Medulla oblongata (tissue), 1 donor: Measurements from ENCODE around the gene DGAT2.
A peak's percentile ranks its signal among the peaks of the same experiment; 100 is the strongest.
"Not testable (repeated sequence)": the region's sequence is repeated elsewhere in the genome, so short reads cannot be mapped to it uniquely, and the experiment has no call there.

ENCODE experiments used
- DNase-seq: peaks from one replicate; pipeline ENCODE4 v3.0.0-alpha.2; 2015; ENCODE audit errors: extremely low spot score

DGAT2 gene

DNA sequence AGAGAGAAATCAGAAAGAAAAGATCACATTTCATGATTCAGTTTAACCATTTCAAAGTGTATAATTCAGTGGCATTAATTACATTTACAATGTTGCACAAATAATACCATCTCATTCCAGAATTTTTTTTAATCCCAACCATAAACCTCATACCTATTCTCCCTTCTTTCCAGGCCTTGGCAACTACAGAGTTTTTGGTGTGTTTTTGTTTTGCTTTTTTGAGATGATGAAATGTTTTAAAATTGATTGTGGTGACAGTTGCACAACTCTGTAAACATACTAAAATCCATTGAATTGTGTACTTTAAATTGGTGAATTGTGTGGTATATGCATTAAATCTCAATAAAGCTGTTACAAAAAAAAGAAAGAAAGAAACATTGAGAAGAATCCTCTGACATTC is 13.6 kb upstream of the DGAT2 start:
- DNase-seq: not testable (repeated sequence)

DNA sequence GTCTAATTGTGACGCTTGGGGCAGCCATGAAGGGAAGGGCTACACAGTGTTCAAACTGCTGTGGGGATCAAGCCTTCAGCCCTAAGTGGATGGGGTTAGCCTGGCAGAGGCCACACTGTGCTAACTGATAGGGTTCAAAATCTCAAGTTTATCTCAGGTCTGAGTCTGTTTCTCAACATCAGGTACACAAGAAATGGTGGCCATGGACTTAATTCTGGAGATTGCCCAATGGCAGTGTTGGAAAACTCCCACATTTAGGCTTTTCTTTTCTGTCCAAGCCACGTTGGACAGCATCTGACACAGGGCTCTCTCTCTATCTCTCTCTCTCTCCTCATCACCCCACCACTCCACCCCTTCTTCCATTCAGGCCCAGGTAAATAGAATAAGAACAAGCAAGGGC is 10.9 kb upstream of the DGAT2 start:
- no peak for DNase-seq

DNA sequence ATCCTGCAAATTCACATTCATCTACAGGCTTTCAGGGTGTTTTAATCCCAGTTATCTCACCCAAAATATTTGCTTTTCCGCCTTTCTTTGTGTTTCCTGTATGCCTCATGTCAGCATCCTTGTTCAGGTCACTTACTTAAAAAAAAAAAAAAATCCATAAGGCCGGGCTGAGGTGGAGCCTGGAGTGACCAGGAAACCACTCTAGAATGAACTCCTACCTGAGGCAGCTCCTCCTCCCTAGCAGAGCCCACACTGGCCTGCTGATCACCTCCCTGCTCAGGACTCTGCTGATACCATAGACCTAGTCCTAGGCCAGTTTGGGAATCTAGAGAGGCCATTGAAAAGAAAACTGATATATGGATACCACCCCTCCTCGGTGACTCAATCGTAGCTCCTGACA is 8.7 kb upstream of the DGAT2 start:
- DNase-seq: no peak

DNA sequence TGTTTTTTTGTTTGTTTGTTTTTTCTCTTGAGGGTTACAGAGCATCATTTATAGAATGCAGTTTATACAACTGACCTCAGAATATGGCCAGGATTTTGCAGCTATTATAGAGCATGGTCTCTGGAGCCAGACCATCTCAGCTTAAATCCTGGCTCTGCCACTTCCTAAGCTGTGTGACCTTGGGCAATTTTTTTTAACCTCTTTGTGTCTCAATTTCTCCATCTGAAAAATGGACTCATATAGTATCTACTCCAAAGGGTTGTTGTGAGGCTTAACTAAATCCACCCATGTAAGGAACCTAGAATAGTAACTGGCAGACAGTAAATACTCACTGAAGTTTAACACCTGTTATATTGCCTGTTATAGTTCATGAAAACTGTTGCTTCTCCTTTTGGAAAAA is 8.3 kb upstream of the DGAT2 start:
- DNase-seq: no peak

DNA sequence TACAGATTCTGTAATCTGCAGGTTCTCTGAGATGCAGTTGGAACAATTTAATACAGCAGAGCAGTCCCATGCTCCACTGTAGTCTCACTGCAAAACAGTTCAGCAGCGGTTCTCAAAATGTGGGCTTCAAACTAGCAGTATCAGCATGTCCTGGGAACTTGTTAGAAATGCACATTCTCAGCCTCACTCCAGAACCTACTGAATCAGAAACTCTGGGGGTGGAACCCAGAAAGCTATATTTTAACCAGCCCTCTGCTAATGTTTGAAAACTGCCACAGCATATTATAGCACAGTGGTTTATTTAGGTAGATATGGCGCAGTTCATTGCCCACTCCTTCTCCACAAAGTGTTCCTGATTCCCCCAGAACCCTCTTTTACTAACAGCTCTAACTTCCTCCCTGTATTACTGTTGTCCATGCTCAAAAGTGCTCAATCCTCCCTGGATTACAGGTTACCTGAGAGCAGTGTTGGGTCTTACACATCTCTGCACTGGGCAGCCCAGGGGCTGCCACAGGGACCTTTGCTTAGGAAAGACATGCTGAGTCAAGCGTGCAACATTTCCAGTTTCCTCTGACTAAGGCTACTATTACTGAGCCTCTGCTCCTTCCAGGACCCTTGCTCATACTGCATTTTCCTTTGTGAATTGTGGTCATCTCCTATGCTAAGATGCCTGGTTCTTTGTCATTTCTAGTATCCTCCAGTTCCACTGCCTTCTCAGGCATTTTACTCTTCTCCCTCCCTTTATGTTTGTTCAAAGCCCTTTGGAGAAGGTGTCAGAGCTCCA is 7.7 kb upstream of the DGAT2 start:
- no peak for DNase-seq

DNA sequence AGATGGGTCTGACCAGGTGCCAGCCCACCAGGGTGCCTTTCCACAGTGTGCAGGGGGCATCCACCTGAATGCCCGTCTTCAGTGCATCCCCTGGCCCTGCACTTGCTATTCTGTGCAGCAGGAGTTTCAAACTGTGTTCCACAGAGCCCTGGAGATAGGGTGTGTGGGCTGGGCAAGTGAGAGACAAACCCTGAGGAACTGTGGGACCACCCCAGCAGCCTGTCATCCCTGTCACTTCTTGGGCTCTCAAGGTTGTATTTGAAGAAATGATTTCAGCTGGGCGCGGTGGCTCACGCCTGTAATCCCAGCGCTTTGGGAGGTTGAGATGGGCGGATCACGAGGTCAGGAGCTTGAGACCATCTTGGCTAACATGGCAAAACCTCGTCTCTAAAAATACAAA is 6.4 kb upstream of the DGAT2 start:
- DNase-seq: no peak

DNA sequence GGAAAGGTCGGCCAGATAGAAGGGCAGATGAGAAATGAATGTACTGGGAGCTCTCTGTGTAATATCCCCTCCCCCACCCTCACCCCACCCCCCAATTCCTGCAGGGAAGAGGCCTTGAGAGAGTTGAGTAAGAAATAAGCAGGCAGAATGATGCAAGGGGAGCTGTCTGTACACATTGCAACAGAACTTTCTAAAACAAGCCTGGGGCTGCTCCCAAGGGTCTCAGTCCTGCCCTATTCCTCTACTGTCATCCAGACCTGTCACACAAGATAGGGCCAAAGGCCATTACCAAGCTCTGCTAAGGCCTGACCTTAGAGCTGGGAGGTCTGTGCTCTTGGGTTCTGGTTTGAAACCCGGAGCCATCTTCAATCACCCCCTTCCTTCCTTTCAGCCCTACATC is 5.7 kb upstream of the DGAT2 start:
- no peak for DNase-seq

DNA sequence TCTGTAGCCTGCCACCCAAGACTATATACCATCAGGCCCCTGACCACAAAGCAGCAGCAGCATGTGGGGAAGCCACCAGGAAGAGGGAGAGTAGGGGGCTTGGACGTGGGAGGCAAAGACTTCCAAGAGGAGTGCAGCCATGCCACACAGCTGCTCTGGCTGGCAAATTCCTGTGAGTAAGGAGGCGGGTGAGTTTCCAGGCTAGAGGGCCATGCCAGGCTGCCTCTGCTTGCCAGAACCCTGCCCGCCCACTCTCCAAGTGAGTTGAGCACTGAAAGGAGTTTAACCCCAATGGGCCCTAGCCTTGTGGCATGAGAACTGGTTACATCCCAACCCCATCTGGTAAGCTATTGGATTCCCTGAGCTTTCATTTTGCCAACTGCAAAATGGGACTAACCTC is 4.7 kb upstream of the DGAT2 start:
- DNase-seq: no peak

DNA sequence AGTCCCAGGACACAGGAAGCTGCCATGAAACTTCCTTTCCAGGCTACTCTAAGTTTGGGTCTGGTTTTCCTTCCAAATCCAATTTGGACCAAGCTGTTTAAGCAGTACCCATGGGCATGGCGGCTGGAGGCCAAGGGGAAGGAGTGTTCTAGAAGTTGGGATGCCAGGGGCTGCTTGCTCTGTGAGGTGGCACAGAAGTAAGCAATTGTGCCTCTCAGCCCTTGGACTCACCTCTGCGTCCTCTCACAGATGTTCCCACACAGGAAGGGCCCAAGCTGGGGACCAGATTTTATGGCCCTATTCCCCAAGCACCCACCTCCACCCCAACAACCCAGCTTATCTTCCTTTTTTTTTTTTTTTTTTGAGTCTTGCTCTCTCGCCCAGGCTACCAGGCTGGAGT is 3.5 kb upstream of the DGAT2 start:
- no peak for DNase-seq

DNA sequence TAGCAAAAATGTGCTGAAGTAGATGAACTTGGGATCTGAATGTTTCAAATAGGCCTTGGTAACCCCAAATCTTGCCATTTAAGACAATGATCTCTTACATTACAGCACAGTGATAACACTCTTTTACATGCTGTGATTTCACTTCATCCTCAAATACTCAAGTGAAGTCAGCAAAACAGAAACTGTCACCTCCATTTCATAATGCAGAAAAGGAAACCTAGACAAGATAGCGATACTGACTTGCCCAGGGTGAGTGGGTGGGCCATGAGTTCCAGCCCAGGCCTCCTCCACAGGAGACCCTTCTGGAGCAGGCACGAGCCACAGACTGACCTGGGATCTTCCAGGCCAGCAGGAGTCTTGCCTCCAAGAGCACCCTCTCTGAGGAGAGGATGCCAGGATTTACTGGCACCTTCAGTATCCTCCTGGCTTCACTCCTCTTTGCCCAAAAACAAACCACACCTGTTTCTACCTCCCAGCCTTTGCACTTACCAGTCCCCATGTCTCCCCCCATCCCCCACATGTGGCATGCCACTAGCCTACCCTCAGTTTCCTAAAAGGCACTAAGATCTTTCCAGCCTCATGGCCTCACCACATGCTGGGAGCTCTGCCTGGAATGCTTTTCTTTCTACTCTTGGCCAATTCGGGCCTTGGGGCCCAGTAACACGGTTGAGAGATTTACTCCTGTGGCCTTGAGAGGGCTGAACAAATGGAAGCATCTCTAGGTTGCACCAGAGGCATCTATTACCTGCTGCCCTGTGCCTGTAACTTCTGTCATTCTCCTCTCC is 1.9 kb upstream of the DGAT2 start:
- DNase-seq: no peak

DNA sequence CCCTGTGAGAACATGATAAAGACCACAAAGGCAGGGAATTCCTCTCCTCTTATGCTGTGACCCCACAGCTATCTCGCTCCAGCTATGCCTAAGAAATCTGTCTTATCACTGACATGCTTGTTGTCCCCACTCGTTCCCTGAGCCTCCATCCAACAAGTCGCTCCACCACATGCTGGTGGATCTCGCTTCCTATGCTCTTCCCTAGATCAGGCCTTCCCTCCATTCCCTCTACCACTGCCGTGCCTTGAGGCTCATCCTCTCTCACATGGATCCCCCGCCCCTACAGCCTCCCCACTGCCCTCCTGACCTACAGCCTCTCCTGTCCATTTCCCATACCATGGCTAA is 1.4 kb upstream of the DGAT2 start:
- no peak for DNase-seq

DNA sequence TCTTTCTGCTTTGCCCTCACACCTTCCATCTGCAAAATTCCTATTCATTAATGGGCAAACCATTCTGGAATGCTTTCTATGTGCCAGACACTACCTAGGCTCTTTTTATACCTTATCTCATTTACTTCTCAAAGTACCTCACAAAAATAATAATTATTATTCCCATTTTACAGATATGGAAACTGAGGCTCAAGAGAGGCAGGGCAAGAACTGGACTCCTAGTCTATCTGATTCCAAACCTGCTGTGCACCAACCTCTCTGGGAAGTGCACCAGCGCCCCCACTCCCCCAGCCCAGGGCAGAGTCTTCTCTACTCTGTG is 826 bp upstream of the DGAT2 start:
- DNase-seq: no peak

DNA sequence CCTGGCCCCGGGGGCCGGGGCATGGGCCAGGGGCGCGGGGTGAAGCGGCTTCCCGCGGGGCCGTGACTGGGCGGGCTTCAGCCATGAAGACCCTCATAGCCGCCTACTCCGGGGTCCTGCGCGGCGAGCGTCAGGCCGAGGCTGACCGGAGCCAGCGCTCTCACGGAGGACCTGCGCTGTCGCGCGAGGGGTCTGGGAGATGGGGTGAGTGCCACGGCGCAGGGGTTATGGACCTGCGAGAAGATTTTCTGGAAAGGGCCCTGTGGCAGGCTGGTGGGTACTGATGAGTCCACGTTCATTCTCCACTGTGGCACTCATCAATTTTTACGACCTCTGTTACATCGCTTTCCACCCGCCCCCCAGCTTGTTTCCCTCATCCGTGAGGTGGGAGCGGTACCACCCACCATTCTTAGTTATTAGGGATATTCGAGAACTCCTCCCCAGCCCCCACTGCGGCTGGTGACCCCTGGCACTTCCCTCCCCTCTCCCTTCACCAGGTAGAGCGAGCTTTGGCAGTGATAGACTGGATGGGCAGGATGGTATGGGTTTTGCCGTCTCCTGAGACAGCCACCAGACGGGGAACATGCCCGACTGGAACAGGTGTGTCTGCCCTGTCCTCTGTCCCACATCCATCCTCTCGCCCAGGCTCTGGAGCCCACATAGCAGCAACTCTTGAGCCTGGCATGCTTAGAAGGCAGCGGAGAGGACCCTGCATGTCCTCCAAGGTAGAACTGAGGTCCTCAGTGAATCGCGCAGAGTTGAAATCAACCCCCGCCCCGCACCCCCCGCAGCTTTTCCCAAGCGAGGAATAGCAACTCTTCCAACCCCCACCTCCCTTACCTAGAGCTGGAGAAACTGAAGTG is 562 bp downstream of the DGAT2 start:
- no peak for DNase-seq

DNA sequence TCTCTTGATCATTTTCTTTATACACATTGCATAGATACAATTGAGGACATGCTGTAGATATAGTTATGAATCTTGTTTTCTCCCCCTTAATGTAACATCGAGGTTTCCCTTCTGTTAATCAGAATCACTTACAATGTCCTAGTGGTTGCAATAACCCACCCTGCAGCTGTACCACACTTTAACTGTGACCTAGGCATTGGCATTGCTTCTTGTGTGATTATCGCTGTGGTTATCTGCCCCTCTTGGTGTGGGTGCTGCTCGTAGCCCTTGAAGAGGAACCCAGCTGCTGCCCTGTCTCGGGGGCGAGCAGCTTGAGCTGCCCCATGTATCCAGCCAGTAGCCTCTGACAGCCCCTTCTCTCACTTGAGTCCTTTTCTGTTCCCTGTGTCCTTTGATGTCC is 1.5 kb downstream of the DGAT2 start:
- DNase-seq: no peak

DNA sequence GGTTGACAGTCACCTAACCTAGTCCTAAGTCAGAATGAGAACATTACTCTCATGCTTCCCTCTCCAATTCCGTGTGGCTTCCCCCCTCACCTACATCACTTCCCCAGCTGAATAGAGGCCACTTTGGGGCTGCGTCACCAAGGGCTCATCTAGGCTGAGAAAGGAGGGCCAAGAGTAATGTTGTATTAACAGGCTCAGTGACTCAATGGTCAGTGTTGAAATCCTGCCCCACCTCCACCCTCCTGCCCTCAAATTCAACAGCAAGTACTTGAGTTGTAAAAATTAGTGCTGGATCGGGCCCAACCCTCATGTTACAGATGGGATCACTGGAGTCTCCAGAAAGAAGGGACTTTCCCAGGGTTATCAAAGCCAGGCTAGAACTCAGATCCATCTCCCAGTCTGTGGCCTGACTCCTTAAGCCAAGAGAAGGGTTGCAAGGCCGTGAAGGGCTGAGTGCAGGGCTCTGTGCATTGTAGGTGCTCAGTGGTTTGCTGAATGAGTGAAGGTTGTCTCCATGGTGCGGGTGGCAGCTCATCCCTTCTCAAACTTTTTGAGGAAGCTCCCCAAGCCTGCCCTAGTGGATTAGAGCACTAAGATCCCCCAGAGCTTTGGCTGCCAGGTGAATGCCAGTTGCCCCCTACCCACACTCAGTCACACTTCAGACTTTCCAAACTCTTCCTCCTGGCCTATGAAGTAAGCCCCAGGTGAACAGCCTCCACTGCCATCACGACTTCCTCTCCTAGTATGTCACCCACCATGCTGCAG is 3.2 kb downstream of the DGAT2 start:
- no peak for DNase-seq

DNA sequence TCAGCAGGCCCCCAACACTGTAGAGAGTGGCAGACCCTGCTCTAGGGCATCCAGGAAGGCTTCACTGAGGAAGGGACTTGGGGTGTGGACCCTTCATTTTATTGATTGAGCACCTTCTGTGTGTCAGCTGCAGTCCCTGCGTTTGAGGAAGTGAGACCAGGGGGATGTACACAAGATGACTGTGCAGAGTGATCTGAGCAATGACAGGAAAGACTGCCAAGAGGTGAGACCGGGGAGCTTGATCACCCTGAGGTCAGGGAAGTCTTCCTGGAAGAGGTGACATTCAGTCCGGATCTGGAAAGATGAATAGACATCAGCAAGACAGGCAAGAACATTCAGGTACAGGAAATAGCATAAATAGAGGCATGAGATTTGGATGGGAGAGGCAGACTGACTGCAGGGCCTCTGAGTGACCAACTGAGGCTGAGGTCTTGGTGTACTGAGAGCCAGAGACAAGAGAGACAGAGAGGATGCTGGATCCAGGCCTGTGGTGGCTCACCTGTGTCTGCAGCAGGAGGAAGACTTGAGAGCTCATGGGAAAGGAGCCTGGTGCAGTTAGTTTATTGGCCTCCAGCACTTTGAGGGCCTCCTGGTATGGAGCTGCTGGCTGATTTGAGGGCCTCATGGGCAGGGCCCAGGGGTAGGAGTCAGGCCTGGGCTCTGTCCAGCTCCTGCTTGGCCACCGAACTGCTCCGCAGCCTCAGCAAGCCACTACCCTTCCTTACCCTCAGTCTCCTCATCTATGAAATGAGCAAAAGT is 5.2 kb downstream of the DGAT2 start:
- DNase-seq: peak; percentile 22

DNA sequence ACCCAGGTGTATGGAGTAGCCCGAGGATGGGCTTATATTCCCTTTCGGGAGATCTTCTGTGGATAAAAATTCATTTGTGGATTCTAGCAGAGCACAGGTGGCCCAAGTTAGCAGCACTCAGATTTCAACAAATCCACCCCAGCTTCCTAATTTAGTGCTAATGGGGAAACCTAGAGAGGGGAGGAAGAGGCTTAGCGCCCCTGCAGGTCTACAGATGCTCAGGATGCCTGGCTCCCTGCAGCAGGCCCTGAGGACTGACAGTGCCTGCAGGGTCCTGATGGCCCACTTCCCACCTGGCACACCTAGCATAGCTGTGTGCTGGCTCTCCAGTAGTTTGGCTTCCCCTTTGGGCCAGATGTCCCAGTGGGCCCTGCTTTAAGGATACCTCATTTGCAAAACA is 6.5 kb downstream of the DGAT2 start:
- no peak for DNase-seq

DNA sequence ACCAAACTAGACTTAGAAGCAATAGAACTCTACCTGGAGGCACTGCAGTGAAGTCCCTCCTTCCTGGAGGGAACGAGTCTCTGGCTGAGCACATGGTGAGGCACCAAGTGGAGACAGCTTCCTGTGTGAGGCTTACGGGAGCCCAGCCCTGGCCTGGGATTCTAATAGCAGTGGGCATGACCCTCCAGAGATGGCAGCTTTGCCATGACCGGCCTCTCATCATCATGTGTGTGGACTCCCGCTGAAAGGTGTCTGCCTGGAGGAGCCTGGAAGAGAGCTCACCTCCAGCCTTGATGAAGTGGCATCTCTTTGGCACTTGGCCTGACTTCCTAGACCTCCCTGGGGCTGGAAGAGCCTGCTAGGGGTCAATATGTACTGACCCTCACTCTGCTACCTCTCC is 8.0 kb downstream of the DGAT2 start:
- no peak for DNase-seq

DNA sequence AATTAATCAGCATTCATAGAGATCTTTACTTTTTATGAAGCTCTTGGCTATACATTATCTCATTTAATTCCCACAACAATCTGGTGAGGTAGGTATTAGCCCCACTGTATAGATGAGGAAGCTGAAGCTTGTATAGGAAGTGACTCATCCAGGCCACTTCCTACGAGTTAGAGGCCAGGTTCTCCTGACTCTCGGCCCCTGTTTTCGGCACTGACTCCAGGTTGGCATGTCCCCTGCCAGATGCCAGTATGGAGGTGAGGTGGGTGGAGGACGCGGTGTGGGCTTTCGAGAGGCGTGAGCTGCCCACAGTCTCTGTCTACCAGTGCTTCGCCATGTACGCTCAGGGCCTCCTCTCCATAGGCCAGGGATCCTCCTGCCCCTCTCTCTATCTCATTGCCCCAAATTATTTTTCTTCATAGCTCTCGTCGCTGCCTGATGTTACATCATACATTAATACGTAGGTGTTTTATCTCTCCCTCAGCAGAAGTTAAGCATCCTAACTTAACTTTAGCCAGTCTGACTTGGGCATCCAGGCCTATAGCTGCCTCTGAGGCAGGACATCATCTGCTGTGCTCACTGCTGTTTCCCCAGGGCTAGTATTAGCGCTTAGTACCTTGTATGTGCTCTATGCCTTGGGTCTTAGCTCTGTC is 9.0 kb downstream of the DGAT2 start:
- no peak for DNase-seq

DNA sequence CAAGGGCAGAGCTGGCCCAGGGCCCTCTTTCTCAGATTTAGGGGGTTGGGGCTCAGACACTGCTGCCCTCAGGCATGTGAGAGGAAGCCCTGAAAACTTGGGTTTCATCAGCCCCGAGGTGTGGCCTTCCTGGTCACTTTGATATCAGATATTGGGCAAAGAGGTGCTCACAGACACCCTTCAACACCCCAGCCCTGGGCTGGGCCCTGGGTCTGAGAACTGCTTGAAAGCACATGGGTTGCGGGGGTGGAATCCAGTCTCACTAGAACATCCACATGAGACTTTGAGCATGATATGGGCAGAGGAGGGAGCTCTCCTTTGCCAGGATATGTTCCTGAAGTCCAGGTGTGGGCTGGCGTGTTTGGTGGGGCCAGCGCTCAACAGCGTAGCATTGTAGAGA is 10.4 kb downstream of the DGAT2 start:
- no peak for DNase-seq

DNA sequence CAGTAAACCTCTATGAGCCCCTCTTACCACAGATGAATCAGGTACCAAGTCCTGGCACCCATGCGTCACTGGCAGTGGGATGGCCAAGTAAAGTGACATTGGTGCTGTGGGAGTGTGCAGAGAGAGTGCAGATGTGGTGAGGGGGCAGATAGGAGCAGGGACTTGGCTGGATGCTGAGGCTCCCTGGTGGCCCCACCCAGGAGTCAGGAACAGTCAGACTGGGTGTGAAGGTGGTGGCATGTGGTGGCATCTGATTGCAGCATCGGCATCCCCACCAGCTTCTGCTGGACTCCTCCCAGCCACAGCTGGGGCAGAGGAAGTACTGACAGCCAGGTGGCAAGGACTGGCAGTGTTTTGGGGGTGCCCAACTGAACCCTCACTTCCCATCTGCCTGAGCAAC is 11.4 kb downstream of the DGAT2 start:
- no peak for DNase-seq
